ENCODE measurements around the gene C1orf226. TPM values are rescaled to one million over a fixed set of nuclear protein-coding genes. Genes with fewer than 3 reads are reported as not detected.

The C1orf226 gene
- total and polyA plus RNA-seq, 2 of the 4 experiments (the other 2 are of a cell fraction), result under 0.01 to 0.10 TPM

GRCh38 chr1:162366149-162366548 lies 15.4 kb upstream of the C1orf226 start:
- Histone ChIP-seq H2AFZ (replicated peaks; ENCODE audit: low read length, poor library complexity) (no peak overlapping the region), H2BK20ac (ENCODE audit: low read depth, low read length) (no peak overlapping the region), H3K79me1 (ENCODE audit: low read depth in 1 of 2, low read length in 2 of 2) (no peaks in the 10 kb centered on the region), H2AK9ac (replicated peaks; ENCODE audit: low read depth, low read length, poor library complexity) (no peak overlapping the region), H4K20me1 (ENCODE audit: insufficient read depth, low read length) (no peaks in the 10 kb centered on the region), H3K36me3 (ENCODE audit: control insufficient read depth, insufficient read depth, low read length) (no peaks in the 10 kb centered on the region), H3K14ac (replicated peaks; ENCODE audit: low read depth, low read length) (no peak overlapping the region), H2BK5ac (ENCODE audit: low read depth, low read length, poor library complexity, severe bottlenecking) (no peak overlapping the region), H4K8ac (ENCODE audit: low read depth in 2 of 2, low read length in 2 of 2) (no peak overlapping the region), H4K5ac (ENCODE audit: low read depth, low read length) (no peak overlapping the region), H3K27me3 (ENCODE audit: control insufficient read depth, insufficient read depth, low read length) (peaks cover 20% of the 10 kb centered on the region), H3K9me3 (ENCODE audit: control insufficient read depth, insufficient read depth, low read length) (no peaks in the 10 kb centered on the region), H3K9me1 (ENCODE audit: insufficient read depth, low read length) (no peaks in the 10 kb centered on the region; the same call in 1 of the 2 replicates), H3K56ac (ENCODE audit: extremely low read depth, insufficient read depth, low read length) (no peak overlapping the region), H2AK5ac (ENCODE audit: low read depth, low read length) (no peak overlapping the region), H3K23ac (ENCODE audit: low read depth, low read length) (no peak overlapping the region), H3K4me3 (ENCODE audit: insufficient read depth, low read depth, low read length) (no peak overlapping the region), H3K27ac (ENCODE audit: insufficient read depth, low read length) (no peak overlapping the region), H3K9ac (ENCODE audit: low read depth, low read length) (no peak overlapping the region), H2BK15ac (ENCODE audit: low read depth, low read length) (no peak overlapping the region), H3K4ac (ENCODE audit: low read depth, low read length) (no peak overlapping the region), H2BK120ac (ENCODE audit: low read depth, low read length) (no peak overlapping the region), H3K4me2 (ENCODE audit: low read depth, low read length) (no peak overlapping the region), H3K4me1 (ENCODE audit: control insufficient read depth, insufficient read depth, low read length) (no peaks in the 10 kb centered on the region), H4K91ac (ENCODE audit: insufficient read depth, low read depth, low read length) (no peak overlapping the region), H3K18ac (ENCODE audit: low read depth, low read length) (no peak overlapping the region)
- DNase-seq (no peak), ATAC-seq (ENCODE audit: low read depth) (no peak)
- dilution Hi-C loops (cut with HindIII; ENCODE audit: low sequenced_read_pairs, unreplicated experiment), result no loop called here
- BruUV-seq (replicated peaks), result no TSS peak
- CTCF ChIA-PET, result interaction anchor here (1.1 kb wide), 1 partner anchor 21 kb away, joined by 3 read pairs; no protein-coding TSS in a partner anchor
- in situ Hi-C loops (cut with MboI; ENCODE audit: low sequenced_read_pairs), result no loop called here
- WGBS, 2 experiments (ENCODE audit: extremely low coverage in 2 of 2, insufficient read length in 1 of 2), result no CpG with 5 or more reads among the region's 4 CpGs
- POLR2A ChIA-PET (ENCODE audit: unreplicated experiment), result no interaction called here
- TF ChIP-seq RFX5 (IDR thresholded peaks at IDR 0.05; ENCODE audit: low read depth, low read length) (no peak), MAZ (IDR thresholded peaks at IDR 0.05; ENCODE audit: borderline replicate concordance, low read depth, low read length) (no peak), CHD1 (IDR thresholded peaks at IDR 0.05; ENCODE audit: low read depth, low read length) (no peak), ELK1 (IDR thresholded peaks at IDR 0.05; ENCODE audit: borderline replicate concordance, low read depth, low read length) (no peak), BHLHE40 (IDR thresholded peaks at IDR 0.05; ENCODE audit: low read depth, low read length) (no peak), MAFK (IDR thresholded peaks at IDR 0.05; ENCODE audit: low read depth, low read length) (no peak), MXI1 (IDR thresholded peaks at IDR 0.05; ENCODE audit: borderline replicate concordance, low read depth, low read length) (no peak), RCOR1 (IDR thresholded peaks at IDR 0.05; ENCODE audit: insufficient replicate concordance, low read length) (no peak), RAD21 (IDR thresholded peaks at IDR 0.05; ENCODE audit: low read length) (no peak), CEBPB (IDR thresholded peaks at IDR 0.05; ENCODE audit: low read depth, low read length) (no peak), SMC3 (IDR thresholded peaks at IDR 0.05; ENCODE audit: low read depth, low read length) (no peak), POLR2A (IDR thresholded peaks at IDR 0.05; ENCODE audit: low read depth, low read length) (no peak), FOS (IDR thresholded peaks at IDR 0.05; ENCODE audit: low read depth, low read length) (no peak), NFE2L2 (IDR thresholded peaks at IDR 0.05; ENCODE audit: low read depth, low read length) (no peak)
- TF ChIP-seq, protein P1, sequence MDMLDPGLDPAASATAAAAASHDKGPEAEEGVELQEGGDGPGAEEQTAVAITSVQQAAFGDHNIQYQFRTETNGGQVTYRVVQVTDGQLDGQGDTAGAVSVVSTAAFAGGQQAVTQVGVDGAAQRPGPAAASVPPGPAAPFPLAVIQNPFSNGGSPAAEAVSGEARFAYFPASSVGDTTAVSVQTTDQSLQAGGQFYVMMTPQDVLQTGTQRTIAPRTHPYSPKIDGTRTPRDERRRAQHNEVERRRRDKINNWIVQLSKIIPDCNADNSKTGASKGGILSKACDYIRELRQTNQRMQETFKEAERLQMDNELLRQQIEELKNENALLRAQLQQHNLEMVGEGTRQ (IDR thresholded peaks at IDR 0.05; ENCODE audit: low read depth, low read length), result no peak
- TF ChIP-seq, protein P2, sequence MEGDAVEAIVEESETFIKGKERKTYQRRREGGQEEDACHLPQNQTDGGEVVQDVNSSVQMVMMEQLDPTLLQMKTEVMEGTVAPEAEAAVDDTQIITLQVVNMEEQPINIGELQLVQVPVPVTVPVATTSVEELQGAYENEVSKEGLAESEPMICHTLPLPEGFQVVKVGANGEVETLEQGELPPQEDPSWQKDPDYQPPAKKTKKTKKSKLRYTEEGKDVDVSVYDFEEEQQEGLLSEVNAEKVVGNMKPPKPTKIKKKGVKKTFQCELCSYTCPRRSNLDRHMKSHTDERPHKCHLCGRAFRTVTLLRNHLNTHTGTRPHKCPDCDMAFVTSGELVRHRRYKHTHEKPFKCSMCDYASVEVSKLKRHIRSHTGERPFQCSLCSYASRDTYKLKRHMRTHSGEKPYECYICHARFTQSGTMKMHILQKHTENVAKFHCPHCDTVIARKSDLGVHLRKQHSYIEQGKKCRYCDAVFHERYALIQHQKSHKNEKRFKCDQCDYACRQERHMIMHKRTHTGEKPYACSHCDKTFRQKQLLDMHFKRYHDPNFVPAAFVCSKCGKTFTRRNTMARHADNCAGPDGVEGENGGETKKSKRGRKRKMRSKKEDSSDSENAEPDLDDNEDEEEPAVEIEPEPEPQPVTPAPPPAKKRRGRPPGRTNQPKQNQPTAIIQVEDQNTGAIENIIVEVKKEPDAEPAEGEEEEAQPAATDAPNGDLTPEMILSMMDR (conservative IDR thresholded peaks at IDR 0.05; ENCODE audit: low read depth, low read length), result no peak
- intact Hi-C loops (cut with micrococcal nuclease), result no loop called here

All from IMR-90 (cell line).